ENCODE results near the gene ZNF862. TPM values are rescaled to one million over a fixed set of nuclear protein-coding genes. Genes with fewer than 3 reads are reported as not detected.
A peak's percentile ranks its signal among the peaks of the same experiment; 100 is the strongest.

Gene ZNF862
- total RNA-seq, 1 experiment from 2014 or later = 1.9 TPM

DNA sequence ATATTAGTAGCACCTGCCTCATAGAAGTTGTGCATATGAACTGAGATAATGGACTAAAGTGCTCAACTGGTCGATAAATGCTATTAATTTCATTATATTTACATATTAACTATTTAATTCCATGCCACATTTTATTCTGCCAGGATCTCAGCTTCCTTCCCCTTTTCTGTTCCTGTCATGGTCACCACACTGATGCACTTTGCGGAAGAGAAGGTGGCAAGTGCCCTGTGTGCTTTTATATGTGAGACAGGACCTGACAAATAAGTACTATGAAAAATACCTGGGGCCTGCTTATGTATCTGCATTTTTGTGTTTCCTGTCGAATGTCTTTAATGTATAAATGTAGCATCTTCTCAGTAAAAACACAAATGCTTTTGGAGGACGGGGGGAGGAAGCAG is 47.8 kb downstream of the ZNF862 start:
- no CpG with 5 or more reads among the region's 4 CpGs for WGBS (ENCODE audit: extremely low coverage, insufficient read length, low lambda C conversion rate)
- Histone ChIP-seq H3K9ac (ENCODE audit: extremely low read depth, insufficient read length, low read length) (no peak overlapping the region), H3K23ac (ENCODE audit: insufficient read length, low read depth, low read length) (no peak overlapping the region), H2BK5ac (ENCODE audit: insufficient read length, low read length) (no peak overlapping the region), H2AFZ (ENCODE audit: low read length) (no peak overlapping the region), H2AK5ac (ENCODE audit: insufficient read length, low read length) (no peak overlapping the region), H3K56ac (ENCODE audit: insufficient read length, low read depth, low read length) (no peak overlapping the region), H4K8ac (replicated peaks; ENCODE audit: insufficient read length, low read depth, low read length) (no peak overlapping the region), H2BK120ac (ENCODE audit: low read depth, low read length, poor library complexity, severe bottlenecking) (no peak overlapping the region), H3K9me3 (ENCODE audit: control insufficient read depth, low read depth, low read length) (no peaks in the 10 kb centered on the region), H3K18ac (ENCODE audit: insufficient read length, low read depth, low read length) (no peak overlapping the region), H3K27ac (ENCODE audit: insufficient read length, low read depth, low read length) (no peak overlapping the region), H3K4me2 (ENCODE audit: insufficient read depth, insufficient read length, low read length) (no peak overlapping the region), H3T11ph (ENCODE audit: low read length) (no peak overlapping the region), H3K79me1 (ENCODE audit: insufficient read depth, low read depth, low read length, poor library complexity, severe bottlenecking) (no peaks in the 10 kb centered on the region), H3K4me1 (ENCODE audit: insufficient read depth, low read length) (no peaks in the 10 kb centered on the region), H4K5ac (ENCODE audit: insufficient read length, low read depth, low read length) (no peak overlapping the region), H2BK15ac (ENCODE audit: low read depth, low read length) (no peak overlapping the region), H3K79me2 (ENCODE audit: insufficient read depth, low read length) (no peaks in the 10 kb centered on the region), H2BK12ac (ENCODE audit: insufficient read length, low read depth, low read length) (no peak overlapping the region), H4K20me1 (ENCODE audit: control insufficient read depth, insufficient read depth, insufficient read length) (no peaks in the 10 kb centered on the region), H3K27me3 (ENCODE audit: insufficient read depth, low read length) (no peaks in the 10 kb centered on the region), H3K23me2 (ENCODE audit: insufficient read length, low read depth, low read length, poor library complexity, severe bottlenecking) (no peaks in the 10 kb centered on the region), H3K14ac (ENCODE audit: insufficient read depth, low read length) (no peak overlapping the region), H2BK20ac (ENCODE audit: low read depth, low read length, poor library complexity, severe bottlenecking) (no peak overlapping the region), H3K4ac (ENCODE audit: low read depth, low read length) (no peak overlapping the region), H4K91ac (ENCODE audit: insufficient read length, low read depth, low read length) (no peak overlapping the region)
- TF ChIP-seq, protein P1, sequence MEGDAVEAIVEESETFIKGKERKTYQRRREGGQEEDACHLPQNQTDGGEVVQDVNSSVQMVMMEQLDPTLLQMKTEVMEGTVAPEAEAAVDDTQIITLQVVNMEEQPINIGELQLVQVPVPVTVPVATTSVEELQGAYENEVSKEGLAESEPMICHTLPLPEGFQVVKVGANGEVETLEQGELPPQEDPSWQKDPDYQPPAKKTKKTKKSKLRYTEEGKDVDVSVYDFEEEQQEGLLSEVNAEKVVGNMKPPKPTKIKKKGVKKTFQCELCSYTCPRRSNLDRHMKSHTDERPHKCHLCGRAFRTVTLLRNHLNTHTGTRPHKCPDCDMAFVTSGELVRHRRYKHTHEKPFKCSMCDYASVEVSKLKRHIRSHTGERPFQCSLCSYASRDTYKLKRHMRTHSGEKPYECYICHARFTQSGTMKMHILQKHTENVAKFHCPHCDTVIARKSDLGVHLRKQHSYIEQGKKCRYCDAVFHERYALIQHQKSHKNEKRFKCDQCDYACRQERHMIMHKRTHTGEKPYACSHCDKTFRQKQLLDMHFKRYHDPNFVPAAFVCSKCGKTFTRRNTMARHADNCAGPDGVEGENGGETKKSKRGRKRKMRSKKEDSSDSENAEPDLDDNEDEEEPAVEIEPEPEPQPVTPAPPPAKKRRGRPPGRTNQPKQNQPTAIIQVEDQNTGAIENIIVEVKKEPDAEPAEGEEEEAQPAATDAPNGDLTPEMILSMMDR (conservative IDR thresholded peaks at IDR 0.05) = no peak
- Mint-ChIP-seq H3K27ac (no peak overlapping the region), H3K27me3 (ENCODE audit: low read depth) (peaks cover 36% of the 10 kb centered on the region), H3K4me1 (peaks cover 19 to 23% of the 10 kb centered on the region in 2 experiments), H3K9me3 (no peaks in the 10 kb centered on the region; a peak in 1 of 5 replicates), H3K36me3 (ENCODE audit: insufficient read depth in 1 of 3, low read depth in 3 of 3) (peaks cover 0 to 2% (median 0%) of the 10 kb centered on the region in 3 experiments; a peak in 1 of 7 replicates), H3K4me3 (no peak overlapping the region)
- DNase-seq = peak; percentile 4

Measured in H9 (cell line).